HEK293T (cell line): ENCODE data around the gene SCAF11.

ENCODE experiments used
- CTCF ChIA-PET: fragments of 350-600 bp; formaldehyde crosslinking; extraction: SDS; loops from one replicate; lab custom pipeline; 2021; ENCODE audit warnings: antibody characterized with exemption, inconsistent platforms; lab: Yijun Ruan, JAX
- POLR2A ChIA-PET: fragments of 350-600 bp; formaldehyde crosslinking; extraction: SDS; loops from one replicate; lab custom pipeline; 2020; ENCODE audit warnings: antibody characterized with exemption, inconsistent platforms; lab: Yijun Ruan, JAX
- DNase-seq: peaks from one replicate; pipeline ENCODE4 v3.0.0; 2012; ENCODE audit warnings: mixed read lengths; ENCODE audit errors: extremely low spot score
- ARNT ChIP-seq: fragments of 450-650 bp; IDR thresholded peaks from 2 replicates; pipeline ENCODE4 v1.6.1; 2017; ENCODE audit warnings: mild to moderate bottlenecking
- BHLHE40 ChIP-seq: fragments of 450-650 bp; IDR thresholded peaks from 2 replicates; pipeline ENCODE4 v1.6.1; 2016; ENCODE audit warnings: mild to moderate bottlenecking, moderate library complexity, borderline replicate concordance
- CTBP1 ChIP-seq: fragments of 450-650 bp; IDR thresholded peaks from 2 replicates; pipeline ENCODE4 v1.6.1; 2016; ENCODE audit warnings: borderline replicate concordance
- ELF4 ChIP-seq: fragments of 450-650 bp; IDR thresholded peaks from 2 replicates; pipeline ENCODE4 v1.6.1; 2017; ENCODE audit warnings: antibody characterized with exemption
- FOXA1 ChIP-seq: fragments of 450-650 bp; IDR thresholded peaks from 2 replicates; pipeline ENCODE4 v1.6.1; 2016; ENCODE audit warnings: mild to moderate bottlenecking
- FOXK2 ChIP-seq: fragments of 450-650 bp; IDR thresholded peaks from 2 replicates; pipeline ENCODE4 v1.6.1; 2016; ENCODE audit warnings: mild to moderate bottlenecking
- FOXM1 ChIP-seq: fragments of 450-650 bp; IDR thresholded peaks from 2 replicates; pipeline ENCODE4 v1.6.1; 2017; ENCODE audit warnings: mild to moderate bottlenecking, borderline replicate concordance
- HDGF ChIP-seq: fragments of 450-650 bp; IDR thresholded peaks from 2 replicates; pipeline ENCODE4 v1.6.1; 2017; ENCODE audit warnings: antibody characterized with exemption, borderline replicate concordance
- L3MBTL2 ChIP-seq: fragments of 450-650 bp; conservative IDR thresholded peaks from 2 replicates; pipeline ENCODE4 v1.6.1; 2016; ENCODE audit warnings: mild to moderate bottlenecking
- LEF1 ChIP-seq: fragments of 450-650 bp; IDR thresholded peaks from 2 replicates; pipeline ENCODE4 v1.6.1; 2017; ENCODE audit warnings: mild to moderate bottlenecking, borderline replicate concordance
- NFRKB ChIP-seq: fragments of 450-650 bp; IDR thresholded peaks from 2 replicates; pipeline ENCODE4 v1.6.1; 2016; ENCODE audit warnings: mild to moderate bottlenecking, moderate library complexity
- SP1 ChIP-seq: fragments of 450-650 bp; IDR thresholded peaks from 2 replicates; pipeline ENCODE4 v1.6.1; 2017
- SUZ12 ChIP-seq: fragments of 450-650 bp; IDR thresholded peaks from 2 replicates; pipeline ENCODE4 v1.6.1; 2016; ENCODE audit warnings: mild to moderate bottlenecking
- TARDBP ChIP-seq: fragments of 450-650 bp; IDR thresholded peaks from 2 replicates; pipeline ENCODE4 v1.6.1; 2016
- ZNF384 ChIP-seq: fragments of 450-650 bp; IDR thresholded peaks from 2 replicates; pipeline ENCODE4 v1.6.1; 2016
- TF ChIP-seq, protein P1 (sequence below): fragments of 450-650 bp; IDR thresholded peaks from 2 replicates; pipeline ENCODE4 v1.6.1; 2016

SCAF11 gene

DNA sequence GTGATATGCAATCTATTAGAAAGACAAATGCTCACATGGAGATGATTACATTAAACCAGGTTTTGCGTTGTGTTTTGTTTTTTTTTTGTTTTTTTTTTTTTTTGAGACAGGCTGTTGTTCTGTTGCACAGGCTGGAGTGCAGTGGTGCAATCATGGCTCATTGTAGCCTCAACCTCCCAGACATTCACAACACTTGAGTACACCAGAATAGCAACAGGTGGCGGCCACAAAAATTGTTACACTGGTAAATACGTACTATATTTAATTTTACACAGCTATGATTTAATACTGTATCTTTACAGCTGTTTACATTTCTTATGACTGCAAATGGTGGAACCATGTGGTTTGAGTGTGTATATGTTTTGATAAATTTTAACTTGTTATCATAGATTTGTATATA is 60.0 kb downstream of the SCAF11 start:
- CTCF ChIA-PET = no interaction called here
- TF ChIP-seq FOXM1 = no peak
- TF ChIP-seq FOXA1 = no peak
- no peak for TF ChIP-seq LEF1
- no peak for TF ChIP-seq NFRKB
- TF ChIP-seq TARDBP = no peak
- no peak for TF ChIP-seq CTBP1
- TF ChIP-seq SP1 = no peak
- TF ChIP-seq ARNT = no peak
- DNase-seq = no peak
- POLR2A ChIA-PET = no interaction called here

DNA sequence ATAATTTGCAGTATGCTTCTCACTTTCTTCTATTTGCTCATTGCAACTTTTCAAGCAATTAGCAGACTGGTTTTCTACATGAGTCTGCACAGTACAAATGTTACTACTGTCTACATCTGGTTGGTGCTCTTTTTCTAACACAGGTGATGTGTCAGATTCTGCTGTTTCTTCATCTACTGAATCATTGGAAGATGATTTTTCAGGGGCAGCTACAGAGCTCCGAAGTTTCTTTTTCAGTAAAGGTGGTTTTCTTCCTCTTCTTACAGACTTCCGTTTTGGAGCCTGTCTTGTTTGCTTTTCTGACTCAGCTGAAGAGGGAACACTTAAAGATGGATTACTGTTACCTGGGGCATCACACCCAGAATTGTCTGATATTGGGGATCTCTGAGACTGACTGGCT is 62.1 kb downstream of the SCAF11 start:
- no peak for TF ChIP-seq ELF4
- TF ChIP-seq FOXK2 = no peak
- TF ChIP-seq NFRKB = no peak
- no peak for TF ChIP-seq FOXA1
- no peak for TF ChIP-seq ARNT
- TF ChIP-seq LEF1 = no peak
- ChIA-PET CTCF (interaction anchor here (0.8 kb wide), 1 partner anchor 1092 kb away, joined by 3 read pairs; no protein-coding TSS in a partner anchor), POLR2A (no interaction called here)
- no peak for DNase-seq

- no peak for DNase-seq
- CTCF ChIA-PET = no interaction called here
- POLR2A ChIA-PET = no interaction called here
- no peak for TF ChIP-seq HDGF
- no peak for TF ChIP-seq L3MBTL2
- no peak for TF ChIP-seq NFRKB
- no peak for TF ChIP-seq FOXA1
- no peak for TF ChIP-seq SUZ12
- TF ChIP-seq ZNF384 = no peak
These were observed 71.6 kb downstream of the SCAF11 start for GRCh38 chr12:45918818-45919217.

- DNase-seq = no peak
- ChIA-PET CTCF (no interaction called here), POLR2A (no interaction called here)
- TF ChIP-seq FOXA1 (no peak), ARNT (no peak), BHLHE40 (no peak), FOXM1 (no peak), TARDBP (no peak), CTBP1 (no peak)
These were observed 75.0 kb downstream of the SCAF11 start for GRCh38 chr12:45915405-45915804.

- ChIA-PET CTCF (no interaction called here), POLR2A (no interaction called here)
- no peak for TF ChIP-seq CTBP1
- no peak for TF ChIP-seq L3MBTL2
- TF ChIP-seq FOXM1 = no peak
- no peak for TF ChIP-seq HDGF
- TF ChIP-seq ZNF384 = no peak
- no peak for TF ChIP-seq FOXK2
- no peak for TF ChIP-seq SP1
- TF ChIP-seq ELF4 = no peak
- no peak for TF ChIP-seq LEF1
- no peak for TF ChIP-seq FOXA1
- TF ChIP-seq NFRKB = no peak
- no peak for TF ChIP-seq TARDBP
- TF ChIP-seq, protein P1, sequence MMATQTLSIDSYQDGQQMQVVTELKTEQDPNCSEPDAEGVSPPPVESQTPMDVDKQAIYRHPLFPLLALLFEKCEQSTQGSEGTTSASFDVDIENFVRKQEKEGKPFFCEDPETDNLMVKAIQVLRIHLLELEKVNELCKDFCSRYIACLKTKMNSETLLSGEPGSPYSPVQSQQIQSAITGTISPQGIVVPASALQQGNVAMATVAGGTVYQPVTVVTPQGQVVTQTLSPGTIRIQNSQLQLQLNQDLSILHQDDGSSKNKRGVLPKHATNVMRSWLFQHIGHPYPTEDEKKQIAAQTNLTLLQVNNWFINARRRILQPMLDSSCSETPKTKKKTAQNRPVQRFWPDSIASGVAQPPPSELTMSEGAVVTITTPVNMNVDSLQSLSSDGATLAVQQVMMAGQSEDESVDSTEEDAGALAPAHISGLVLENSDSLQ = no peak
- no peak for DNase-seq
These were observed 76.3 kb downstream of the SCAF11 start for GRCh38 chr12:45914090-45914489.

- DNase-seq = no peak
- TF ChIP-seq ZNF384 (no peak), NFRKB (no peak)
- ChIA-PET POLR2A (interaction anchor here (0.6 kb wide), 1 partner anchor 75 kb away, joined by 3 read pairs; no protein-coding TSS in a partner anchor), CTCF (no interaction called here)
These were observed 76.7 kb downstream of the SCAF11 start for GRCh38 chr12:45913631-45914030.

GRCh38 chr12:45912774-45913173 is 77.6 kb downstream of the SCAF11 start:
- no peak for DNase-seq
- ChIA-PET POLR2A (interaction anchor here (0.6 kb wide), 1 partner anchor 74 kb away, joined by 3 read pairs; no protein-coding TSS in a partner anchor), CTCF (no interaction called here)
- TF ChIP-seq, protein P1 = no peak
- TF ChIP-seq ARNT (no peak), HDGF (no peak), TARDBP (no peak), NFRKB (no peak)

DNA sequence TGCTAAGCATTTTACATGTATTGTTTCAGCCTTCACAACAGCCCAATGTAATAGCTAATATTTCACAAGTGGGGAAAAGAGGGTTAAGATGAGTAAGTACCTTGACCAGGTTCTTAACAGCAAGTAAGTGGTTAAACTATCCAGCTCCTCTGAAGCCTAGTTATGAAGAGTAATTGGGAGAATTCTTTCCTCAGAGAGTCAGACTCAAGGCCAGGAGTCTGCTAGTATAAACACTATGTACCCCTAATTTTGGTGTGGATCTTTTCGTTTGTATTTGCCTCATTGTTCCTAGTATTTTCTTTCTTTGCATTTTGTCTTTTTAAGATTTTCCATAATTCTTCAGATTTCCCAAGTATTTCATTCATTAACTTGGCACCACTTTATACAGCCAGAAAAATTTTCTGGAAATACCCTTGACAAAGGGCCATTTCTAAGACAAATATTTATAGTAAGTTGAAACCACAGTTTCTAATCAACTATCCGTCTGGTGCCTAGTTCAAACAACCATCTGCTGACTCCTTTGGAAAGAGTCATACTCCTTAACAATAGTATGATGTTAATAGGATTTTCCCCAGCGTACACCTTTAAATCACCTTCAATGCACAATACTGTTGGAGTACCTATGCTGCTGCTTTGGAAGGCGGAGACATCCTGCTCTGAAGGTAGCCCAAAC is 81.2 kb downstream of the SCAF11 start:
- POLR2A ChIA-PET = no interaction called here
- no peak for DNase-seq
- TF ChIP-seq, protein P1 = no peak
- TF ChIP-seq ZNF384 = no peak
- CTCF ChIA-PET = no interaction called here
